Testis (tissue), 5 donors: ENCODE results near the gene MAPKAPK3. TPM values are rescaled to one million over a fixed set of nuclear protein-coding genes. Genes with fewer than 3 reads are reported as not detected.

Source experiments
- DNase-seq: peaks from one replicate; pipeline ENCODE4 v3.0.0-alpha.2; 2019
- H3K27ac ChIP-seq, 2 donors: fragments of 200-600 bp; sonication (generic); one replicate each; pipeline ENCODE4 v1.5.1; 2019
- H3K27me3 ChIP-seq: fragments of 200-600 bp; sonication (generic); one replicate; pipeline ENCODE4 v1.5.1; 2019
- H3K36me3 ChIP-seq: fragments of 200-600 bp; sonication (generic); one replicate; pipeline ENCODE4 v1.5.1; 2017; ENCODE audit warnings: low read depth; ENCODE audit errors: missing control alignments
- H3K4me1 ChIP-seq: fragments of 200-600 bp; sonication (generic); one replicate; pipeline ENCODE4 v1.5.1; 2019
- H3K4me3 ChIP-seq, 2 donors: fragments of 200-600 bp; sonication (generic); one replicate each; pipeline ENCODE4 v1.5.1; 2017 to 2019
- H3K9me3 ChIP-seq: fragments of 200-600 bp; sonication (generic); one replicate; pipeline ENCODE4 v1.5.1; 2017
- POLR2A ChIP-seq: fragments of 450-650 bp; IDR thresholded peaks from one replicate; pipeline ENCODE4 v1.6.1; 2017; ENCODE audit warnings: antibody characterized with exemption, mild to moderate bottlenecking, moderate library complexity
- WGBS, 2 donors: methylation state at CpG; one replicate each; pipeline ENCODE4 v1.1.5; 2018; 5-methylcytosine and 5-hydroxymethylcytosine counted together
- intact Hi-C: fragments of 100-400 bp; cut with DNase I; formaldehyde crosslinking; loops from one replicate; pipeline ENCODE4 v1.15.1; 2023; ENCODE audit warnings: low total_unique reads
- long read RNA-seq, 2 donors: transcript quantifications; one replicate each; lab custom pipeline, GENCODE V29; 2026
- polyA plus RNA-seq: library from polyadenylated mRNA; stranded (reverse); fragments of 350-450 nt; fragmentation: Illumina TruSeq; extraction: RNeasy Lipid Tissue Mini Kit (QIAGEN cat#74804); gene quantifications from one replicate; pipeline ENCODE4 v1.2.3, GENCODE V29; 2014; ENCODE audit warnings: low read depth, low replicate concordance; ENCODE audit not compliant: insufficient read depth
- total RNA-seq, 2 donors: library from RNA; depleted of rRNA; stranded (reverse); fragments of >200 nt; gene quantifications; one replicate each; pipeline ENCODE4 v1.2.3, GENCODE V29; 2016
- TF ChIP-seq, protein P1 (sequence below), 3 experiments: fragments of 450-650 bp in 2 of 3; fragments of 200-600 bp in 1 of 3; sonication (generic) in 1 of 3; IDR thresholded peaks; one replicate each; pipeline ENCODE4 v1.5.1; 2016 to 2019; ENCODE audit warnings: antibody characterized with exemption in 3 of 3, mild to moderate bottlenecking in 2 of 3, moderate library complexity in 1 of 3

The MAPKAPK3 gene
- total RNA-seq: 10 to 100 TPM; 19.1 to 27.1 TPM
- polyA plus RNA-seq: 21.4 TPM
- long read RNA-seq, donor 1, transcript MAPKAPK3-201 (11 exons, 2,500 nt): major isoform, 8 of 36 reads
- long read RNA-seq, donor 1, partial matches to known transcripts: 24 of 36 reads
- long read RNA-seq, donor 1, other reads (novel, unspliced or antisense): 0 of 36 reads
- long read RNA-seq, donor 2, partial matches to known transcripts: 0 of 5 reads
- long read RNA-seq, donor 2, other reads (novel, unspliced or antisense): 0 of 5 reads

GRCh38 chr3:50617096-50617791 is at the start of gene MAPKAPK3:
TSS of gene MAPKAPK3 (plus strand) at chr3:50617151. CDS start at chr3:50617566, 415 bp downstream.
- Histone ChIP-seq H3K36me3 (no peaks in the 10 kb centered on the region), H3K27me3 (no peaks in the 10 kb centered on the region), H3K4me3 (peak within 1 kb of the TSS; percentile 78 to 80), H3K27ac (peak within 1 kb of the TSS; percentile 40 to 76), H3K4me1 (peaks cover 32% of the 10 kb centered on the region), H3K9me3 (no peaks in the 10 kb centered on the region)
- DNase-seq: peak; percentile 27
- intact Hi-C loops: loop anchor here (5.0 kb wide), 1 partner anchor 770 kb away; the partner anchor contains the start of gene MANF
- TF ChIP-seq POLR2A: no peak
- TF ChIP-seq, protein P1, sequence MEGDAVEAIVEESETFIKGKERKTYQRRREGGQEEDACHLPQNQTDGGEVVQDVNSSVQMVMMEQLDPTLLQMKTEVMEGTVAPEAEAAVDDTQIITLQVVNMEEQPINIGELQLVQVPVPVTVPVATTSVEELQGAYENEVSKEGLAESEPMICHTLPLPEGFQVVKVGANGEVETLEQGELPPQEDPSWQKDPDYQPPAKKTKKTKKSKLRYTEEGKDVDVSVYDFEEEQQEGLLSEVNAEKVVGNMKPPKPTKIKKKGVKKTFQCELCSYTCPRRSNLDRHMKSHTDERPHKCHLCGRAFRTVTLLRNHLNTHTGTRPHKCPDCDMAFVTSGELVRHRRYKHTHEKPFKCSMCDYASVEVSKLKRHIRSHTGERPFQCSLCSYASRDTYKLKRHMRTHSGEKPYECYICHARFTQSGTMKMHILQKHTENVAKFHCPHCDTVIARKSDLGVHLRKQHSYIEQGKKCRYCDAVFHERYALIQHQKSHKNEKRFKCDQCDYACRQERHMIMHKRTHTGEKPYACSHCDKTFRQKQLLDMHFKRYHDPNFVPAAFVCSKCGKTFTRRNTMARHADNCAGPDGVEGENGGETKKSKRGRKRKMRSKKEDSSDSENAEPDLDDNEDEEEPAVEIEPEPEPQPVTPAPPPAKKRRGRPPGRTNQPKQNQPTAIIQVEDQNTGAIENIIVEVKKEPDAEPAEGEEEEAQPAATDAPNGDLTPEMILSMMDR (IDR thresholded peaks at IDR 0.05): no peak
- 1% methylated on average over 51 of the region's 58 CpGs; no CpG with 5 or more reads in 1 of the 2 donors for WGBS, 2 donors

DNA sequence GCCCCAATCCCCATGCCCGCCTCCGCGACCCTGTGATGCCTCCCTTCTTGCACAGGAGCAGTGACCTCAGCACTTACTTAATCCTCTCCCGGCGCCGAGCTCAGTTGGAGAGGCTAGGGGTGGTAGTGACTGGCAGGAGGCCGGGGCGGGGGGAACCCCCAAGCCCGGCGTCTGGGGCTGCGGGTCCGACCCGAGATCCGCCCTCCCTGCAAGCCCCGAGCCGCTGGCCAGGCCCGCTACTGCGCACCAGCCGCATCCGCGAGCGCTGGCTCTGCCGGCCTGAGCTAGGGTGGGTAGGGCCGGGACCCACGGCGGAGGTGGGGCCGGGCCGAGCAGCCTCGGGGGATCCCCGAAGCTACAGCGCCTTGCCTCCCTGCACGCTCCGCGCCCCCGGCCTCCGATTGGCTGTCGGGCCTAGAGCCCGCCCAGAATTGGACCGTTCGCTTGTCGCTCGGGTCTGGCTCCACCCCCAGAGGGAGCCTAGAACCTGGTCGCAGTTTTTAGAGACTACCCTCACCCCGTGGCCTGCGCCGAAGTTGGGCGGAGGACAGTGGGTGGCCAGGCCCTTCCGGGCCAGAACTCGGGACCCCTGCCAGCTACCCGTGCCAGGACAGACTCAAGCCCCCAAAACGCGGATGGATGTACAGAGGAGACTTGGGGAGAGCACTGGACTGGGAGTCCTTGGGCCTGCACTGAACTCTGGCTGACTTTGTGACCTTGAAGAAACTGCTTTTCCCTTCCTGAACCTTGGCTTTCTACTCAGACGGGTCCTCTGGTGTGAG is 49.4 kb upstream of the MAPKAPK3 start, which contains the start of gene C3orf18:
Gene C3orf18 (minus strand): TSS at position 362 of the 782 bp plus-strand sequence. CDS start 2,048 bp downstream, outside the sequence.
- peak within 1 kb of the TSS; percentile 28 to 84 for H3K27ac ChIP-seq
- no peaks in the 10 kb centered on the region for H3K9me3 ChIP-seq
- TF ChIP-seq, protein P1 (IDR thresholded peaks at IDR 0.05): no peak
- no peak for TF ChIP-seq POLR2A
- intact Hi-C loops: no loop called here
- peaks cover 14% of the 10 kb centered on the region for H3K4me1 ChIP-seq
- 1 to 4% methylated on average over 4 to 52 of the region's 53 CpGs for WGBS, 2 donors
- peak within 1 kb of the TSS; percentile 63 to 79 for H3K4me3 ChIP-seq
- DNase-seq: peak; percentile 95
- H3K27me3 ChIP-seq: no peaks in the 10 kb centered on the region
- H3K36me3 ChIP-seq: no peaks in the 10 kb centered on the region

- H3K27me3 ChIP-seq: no peaks in the 10 kb centered on the region
- peak; percentile 98 for DNase-seq
- intact Hi-C loops: no loop called here
- 0% methylated on average over 26 to 55 of the region's 55 CpGs for WGBS, 2 donors
- H3K27ac ChIP-seq: peak within 1 kb of the TSS; percentile 71 to 84
- peaks cover 14% of the 10 kb centered on the region for H3K4me1 ChIP-seq
- no peaks in the 10 kb centered on the region for H3K36me3 ChIP-seq
- peak within 1 kb of the TSS; percentile 58 to 79 for H3K4me3 ChIP-seq
- no peaks in the 10 kb centered on the region for H3K9me3 ChIP-seq
- no peak for TF ChIP-seq POLR2A
- TF ChIP-seq, protein P1 (IDR thresholded peaks at IDR 0.05): no peak
Observed at GRCh38 chr3:50568947-50569749, 47.8 kb upstream of the MAPKAPK3 start, which contains the start of gene HEMK1. TSS of gene HEMK1 (plus strand) at chr3:50569522. CDS start at chr3:50571105, 1,583 bp downstream.
